Measurements from ENCODE around the gene PLA2G4C. TPM values are rescaled to one million over a fixed set of nuclear protein-coding genes. Genes with fewer than 3 reads are reported as not detected.

The PLA2G4C gene
- total RNA-seq, 1 donor from 2014 or later: 4.0 TPM

DNA sequence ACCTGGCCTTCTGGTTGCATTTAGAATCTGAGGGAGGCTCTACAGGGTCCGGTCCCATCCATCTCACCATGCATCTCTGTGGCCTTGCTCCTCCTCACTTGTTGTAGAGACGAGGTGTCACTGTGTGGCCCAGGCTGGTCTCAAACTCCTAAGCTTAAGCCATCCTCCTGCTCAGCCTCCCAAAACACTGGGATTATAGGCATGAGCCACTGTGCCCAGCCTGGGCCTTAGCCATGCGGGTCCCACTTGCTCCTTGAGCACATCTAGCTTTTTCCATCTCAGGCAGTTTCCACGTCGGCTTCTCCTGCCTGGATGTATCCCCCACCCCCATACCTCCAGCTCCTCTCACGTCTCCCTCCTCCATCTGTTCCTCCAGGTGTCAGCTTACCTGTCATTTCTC lies 106.4 kb downstream of the PLA2G4C start:
- H3K4me3 Mint-ChIP-seq (ENCODE audit: unreplicated experiment): no peak overlapping the region
- H3K27ac Mint-ChIP-seq (ENCODE audit: unreplicated experiment): no peak overlapping the region
- no peaks in the 10 kb centered on the region for H3K4me1 Mint-ChIP-seq (ENCODE audit: low read depth)
- no peaks in the 10 kb centered on the region for H3K36me3 Mint-ChIP-seq (ENCODE audit: low read depth)
- H3K27me3 Mint-ChIP-seq (ENCODE audit: low read depth): peaks cover 3% of the 10 kb centered on the region
- no peak for DNase-seq (ENCODE audit: low spot score)
- TF ChIP-seq, protein P1, sequence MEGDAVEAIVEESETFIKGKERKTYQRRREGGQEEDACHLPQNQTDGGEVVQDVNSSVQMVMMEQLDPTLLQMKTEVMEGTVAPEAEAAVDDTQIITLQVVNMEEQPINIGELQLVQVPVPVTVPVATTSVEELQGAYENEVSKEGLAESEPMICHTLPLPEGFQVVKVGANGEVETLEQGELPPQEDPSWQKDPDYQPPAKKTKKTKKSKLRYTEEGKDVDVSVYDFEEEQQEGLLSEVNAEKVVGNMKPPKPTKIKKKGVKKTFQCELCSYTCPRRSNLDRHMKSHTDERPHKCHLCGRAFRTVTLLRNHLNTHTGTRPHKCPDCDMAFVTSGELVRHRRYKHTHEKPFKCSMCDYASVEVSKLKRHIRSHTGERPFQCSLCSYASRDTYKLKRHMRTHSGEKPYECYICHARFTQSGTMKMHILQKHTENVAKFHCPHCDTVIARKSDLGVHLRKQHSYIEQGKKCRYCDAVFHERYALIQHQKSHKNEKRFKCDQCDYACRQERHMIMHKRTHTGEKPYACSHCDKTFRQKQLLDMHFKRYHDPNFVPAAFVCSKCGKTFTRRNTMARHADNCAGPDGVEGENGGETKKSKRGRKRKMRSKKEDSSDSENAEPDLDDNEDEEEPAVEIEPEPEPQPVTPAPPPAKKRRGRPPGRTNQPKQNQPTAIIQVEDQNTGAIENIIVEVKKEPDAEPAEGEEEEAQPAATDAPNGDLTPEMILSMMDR (IDR thresholded peaks at IDR 0.05): no peak
- peaks cover 7% of the 10 kb centered on the region for H3K9me3 Mint-ChIP-seq (ENCODE audit: low read depth)

DNA sequence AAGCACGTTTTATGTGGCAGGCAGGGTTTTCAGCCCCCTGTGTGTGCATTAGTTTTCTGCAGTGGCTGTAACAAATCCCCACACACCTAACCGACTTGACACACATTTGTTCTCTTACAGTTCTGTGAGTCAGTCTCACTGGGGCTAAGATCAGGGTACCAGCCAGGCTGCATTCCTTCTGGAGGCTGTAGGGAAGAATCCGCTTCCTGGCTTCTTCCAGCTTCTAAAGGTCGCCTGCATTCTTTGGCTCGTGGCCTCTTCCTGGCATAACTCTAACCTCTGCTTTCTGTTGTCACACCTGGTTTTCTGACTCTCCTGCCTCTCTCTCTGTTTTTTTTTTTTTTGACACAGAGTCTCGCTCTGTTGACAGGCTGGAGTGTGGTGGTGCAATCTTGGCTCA lies 109.8 kb downstream of the PLA2G4C start:
- no peak for DNase-seq (ENCODE audit: low spot score)
- Mint-ChIP-seq H3K27me3 (ENCODE audit: low read depth) (peaks cover 10% of the 10 kb centered on the region), H3K4me1 (ENCODE audit: low read depth) (no peaks in the 10 kb centered on the region), H3K4me3 (ENCODE audit: unreplicated experiment) (no peak overlapping the region), H3K9me3 (ENCODE audit: low read depth) (peaks cover 3% of the 10 kb centered on the region), H3K27ac (ENCODE audit: unreplicated experiment) (no peak overlapping the region), H3K36me3 (ENCODE audit: low read depth) (no peaks in the 10 kb centered on the region)
- TF ChIP-seq, protein P1 (IDR thresholded peaks at IDR 0.05): no peak

DNA sequence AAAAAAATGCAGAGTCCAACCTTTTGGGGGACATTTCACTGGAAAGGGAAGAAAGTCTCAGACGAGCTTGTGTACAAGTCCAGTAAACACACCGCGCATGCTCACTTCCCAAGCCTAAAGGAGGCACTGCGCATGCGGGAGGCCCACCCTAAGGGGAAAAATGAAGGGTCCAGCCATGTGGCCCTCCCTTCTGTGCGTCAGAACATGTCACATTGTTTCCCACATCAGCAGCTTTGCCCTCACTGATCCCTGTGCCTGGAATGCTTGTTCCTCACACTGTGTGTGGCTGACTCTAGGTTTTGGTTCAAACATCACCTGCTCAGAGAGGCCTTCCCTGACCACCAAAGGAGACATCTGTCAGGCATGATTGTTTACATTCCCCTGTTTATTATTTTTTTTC lies 111.8 kb downstream of the PLA2G4C start:
- Mint-ChIP-seq H3K27ac (ENCODE audit: unreplicated experiment) (no peak overlapping the region), H3K27me3 (ENCODE audit: low read depth) (peaks cover 10% of the 10 kb centered on the region), H3K4me3 (ENCODE audit: unreplicated experiment) (no peak overlapping the region), H3K36me3 (ENCODE audit: low read depth) (no peaks in the 10 kb centered on the region), H3K9me3 (ENCODE audit: low read depth) (peaks cover 3% of the 10 kb centered on the region), H3K4me1 (ENCODE audit: low read depth) (no peaks in the 10 kb centered on the region)
- DNase-seq (ENCODE audit: low spot score): no peak
- TF ChIP-seq, protein P1 (IDR thresholded peaks at IDR 0.05): no peak

Other genes with a start within 250 kb of the PLA2G4C start
- not detected in 3 replicates for gene SULT2A1, start 224.5 kb downstream of the PLA2G4C start, total RNA-seq
- gene BSPH1, start 118.6 kb downstream of the PLA2G4C start, total RNA-seq: not detected in 3 replicates
- gene ELSPBP1, start 116.2 kb downstream of the PLA2G4C start, total RNA-seq: not detected in 3 replicates
- gene CABP5, start 66.7 kb downstream of the PLA2G4C start, total RNA-seq: not detected in 3 replicates
- 12.1 to 24.7 TPM (median 17.0 TPM) in 3 replicates for gene LIG1, start 59.5 kb upstream of the PLA2G4C start, total RNA-seq
- gene ZSWIM9, start 59.9 kb upstream of the PLA2G4C start, total RNA-seq: 5.0 to 5.9 TPM (median 5.6 TPM) in 3 replicates
- 19.8 to 29.5 TPM (median 23.3 TPM) in 3 replicates for gene CARD8, start 145.1 kb upstream of the PLA2G4C start, total RNA-seq
- 0.27 to 0.97 TPM (median 0.87 TPM) in 3 replicates for gene ZNF114, start 159.3 kb upstream of the PLA2G4C start, total RNA-seq
- gene EMP3, start 214.7 kb upstream of the PLA2G4C start, total RNA-seq: 257 to 284 TPM (median 277 TPM) in 3 replicates